Left renal pelvis (tissue), 4 donors: Measurements from ENCODE around the gene ADRB1. TPM values are rescaled to one million over a fixed set of nuclear protein-coding genes. Genes with fewer than 3 reads are reported as not detected.

Experiments used
- DNase-seq, 4 donors: peaks; one replicate each; pipeline ENCODE4 v3.0.0-alpha.2; 2013; ENCODE audit warnings: low read depth in 4 of 4, low spot score in 3 of 4
- polyA plus RNA-seq, 4 donors: library from polyadenylated mRNA; unstranded; fragments of 120-200 nt; gene quantifications; one replicate each; pipeline ENCODE4 v1.2.1, GENCODE V29; 2013; ENCODE audit not compliant: insufficient read length in 4 of 4

ADRB1 gene
- polyA plus RNA-seq, 4 donors: 0.06 to 0.13 (median 0.10) TPM; not detected in 1

- DNase-seq: no peak
Measured at GRCh38 chr10:114025611-114026130, 18.0 kb upstream of the ADRB1 start.

- DNase-seq: no peak
Measured at GRCh38 chr10:114026189-114027040, 17.3 kb upstream of the ADRB1 start.

GRCh38 chr10:114027041-114027394 is 16.6 kb upstream of the ADRB1 start:
- no peak for DNase-seq

- no peak for DNase-seq
Measured at GRCh38 chr10:114027951-114028350, 15.7 kb upstream of the ADRB1 start.

- no peak for DNase-seq
Measured at GRCh38 chr10:114028425-114028824, 15.2 kb upstream of the ADRB1 start.

- DNase-seq: no peak
Measured at GRCh38 chr10:114029655-114030054, 14.0 kb upstream of the ADRB1 start.

GRCh38 chr10:114030140-114030539 is 13.5 kb upstream of the ADRB1 start:
- no peak for DNase-seq

GRCh38 chr10:114031073-114031972 is 12.3 kb upstream of the ADRB1 start:
- DNase-seq: no peak

- no peak for DNase-seq
Measured at GRCh38 chr10:114033566-114033965, 10.1 kb upstream of the ADRB1 start.

- DNase-seq: no peak
Measured at GRCh38 chr10:114034923-114035645, 8.6 kb upstream of the ADRB1 start.

GRCh38 chr10:114035791-114036190 is 7.9 kb upstream of the ADRB1 start:
- DNase-seq: no peak

GRCh38 chr10:114038819-114039218 is 4.8 kb upstream of the ADRB1 start:
- DNase-seq: no peak

GRCh38 chr10:114041166-114041565 is 2.5 kb upstream of the ADRB1 start:
- no peak for DNase-seq

GRCh38 chr10:114042895-114043531 is 653 bp upstream of the ADRB1 start:
- no peak for DNase-seq

GRCh38 chr10:114044247-114045135 is 825 bp downstream of the ADRB1 start:
- no peak for DNase-seq

- no peak for DNase-seq
Measured at GRCh38 chr10:114045136-114046086, 1.7 kb downstream of the ADRB1 start.

- no peak for DNase-seq
Measured at GRCh38 chr10:114046087-114046458, 2.4 kb downstream of the ADRB1 start.

GRCh38 chr10:114048472-114048871 is 4.8 kb downstream of the ADRB1 start:
- no peak for DNase-seq
